Nucleus accumbens (tissue), 56 donors: ENCODE results near the gene PIK3R5.

Experiments used
- DNase-seq, 56 donors: peaks; one replicate each; lab custom pipeline; 2025; lab: John Stamatoyannopoulos, UW

Gene PIK3R5

DNA sequence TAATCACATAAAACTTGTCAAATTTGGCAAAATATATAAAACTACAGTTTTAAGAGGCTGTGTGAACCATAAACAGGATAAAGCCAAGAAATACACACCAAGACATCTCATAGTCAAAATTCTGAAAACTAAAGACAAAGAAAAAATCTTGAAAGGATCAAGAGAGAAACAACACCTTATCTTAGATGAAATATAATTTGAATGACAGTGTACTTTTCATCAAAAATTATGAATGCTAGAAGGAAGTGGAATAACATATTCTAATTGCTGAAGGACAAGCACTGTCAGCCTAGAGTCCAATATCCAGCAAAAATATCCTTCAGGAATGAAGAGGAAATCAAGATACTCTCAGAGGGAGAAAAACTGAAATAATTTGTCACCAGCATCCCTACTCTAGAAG, 37.2 kb downstream of the PIK3R5 start:
- DNase-seq, result no peak

DNA sequence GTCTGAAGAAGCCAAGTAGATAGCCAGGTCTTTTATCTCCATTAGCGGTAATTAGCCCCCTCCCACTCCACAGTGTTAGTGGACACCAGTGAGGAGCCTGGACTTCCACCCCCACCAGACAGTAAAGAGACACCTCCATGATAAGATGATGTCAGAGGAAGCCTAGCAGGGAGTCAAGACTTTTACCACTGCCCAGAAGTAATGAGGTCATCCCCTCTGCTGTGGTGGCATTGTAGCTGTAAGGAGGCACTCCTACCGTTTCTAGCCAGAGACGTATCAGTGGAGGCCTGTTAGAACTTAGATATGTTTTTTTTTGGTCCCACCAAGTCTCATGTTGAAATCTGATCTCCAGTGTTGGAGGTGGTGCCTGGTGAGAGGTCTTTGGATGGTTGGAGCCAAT, 38.1 kb downstream of the PIK3R5 start:
- DNase-seq, result no peak

DNA sequence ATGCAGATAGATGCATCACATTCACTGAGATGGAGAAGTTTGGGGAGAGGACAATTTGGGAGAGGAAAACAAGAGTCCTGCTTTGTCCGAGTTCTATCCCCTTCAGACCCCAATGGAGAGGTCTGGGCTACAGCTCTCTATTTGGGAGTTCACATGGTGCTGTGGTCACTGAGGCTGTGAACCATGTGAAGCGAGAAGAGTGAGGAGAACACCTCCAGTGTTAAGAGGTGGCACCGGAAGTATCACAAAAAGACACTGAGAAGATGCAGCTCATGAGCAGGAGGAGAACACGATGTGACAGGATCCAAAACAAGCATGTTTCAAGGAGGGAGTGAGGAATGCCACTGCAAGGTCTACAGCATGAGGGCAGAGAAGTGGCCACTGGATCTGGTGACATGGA, 39.7 kb downstream of the PIK3R5 start:
- DNase-seq, result no peak

DNA sequence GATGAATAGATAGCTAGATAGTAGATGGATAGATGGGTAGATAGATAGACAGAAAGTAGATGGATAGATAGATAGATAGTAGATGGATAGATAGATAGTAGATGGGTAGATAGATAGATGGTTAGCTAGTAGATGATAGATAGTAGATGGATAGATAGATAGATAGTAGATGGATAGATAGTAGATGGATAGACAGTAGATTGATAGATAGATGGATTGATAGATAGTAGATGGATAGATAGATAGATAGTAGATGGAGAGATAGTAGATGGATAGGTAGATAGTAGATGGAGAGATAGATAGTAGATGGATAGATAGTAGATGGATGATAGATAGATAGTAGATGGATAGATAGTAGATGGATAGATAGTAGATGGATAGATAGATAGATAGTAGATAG, 40.4 kb downstream of the PIK3R5 start:
- DNase-seq, result no peak

DNA sequence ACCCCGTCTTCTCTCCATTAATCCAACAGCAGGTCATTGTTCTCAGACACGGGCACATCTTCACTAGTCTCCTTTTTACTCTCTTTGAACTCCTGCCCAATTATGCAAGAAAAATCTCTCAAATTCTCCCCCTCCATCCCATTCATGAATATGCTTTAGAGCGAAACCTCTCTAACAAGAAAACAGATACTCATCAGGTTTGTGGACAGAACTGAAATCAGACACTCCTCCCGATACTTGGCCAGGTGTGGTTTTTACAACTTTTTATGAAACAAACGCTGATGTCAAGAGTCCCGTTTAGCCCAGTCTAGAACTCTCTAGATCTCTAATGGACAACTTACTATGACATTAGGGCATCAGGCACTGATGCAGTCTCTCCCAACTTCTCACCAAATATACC, 40.9 kb downstream of the PIK3R5 start:
- no peak for DNase-seq

DNA sequence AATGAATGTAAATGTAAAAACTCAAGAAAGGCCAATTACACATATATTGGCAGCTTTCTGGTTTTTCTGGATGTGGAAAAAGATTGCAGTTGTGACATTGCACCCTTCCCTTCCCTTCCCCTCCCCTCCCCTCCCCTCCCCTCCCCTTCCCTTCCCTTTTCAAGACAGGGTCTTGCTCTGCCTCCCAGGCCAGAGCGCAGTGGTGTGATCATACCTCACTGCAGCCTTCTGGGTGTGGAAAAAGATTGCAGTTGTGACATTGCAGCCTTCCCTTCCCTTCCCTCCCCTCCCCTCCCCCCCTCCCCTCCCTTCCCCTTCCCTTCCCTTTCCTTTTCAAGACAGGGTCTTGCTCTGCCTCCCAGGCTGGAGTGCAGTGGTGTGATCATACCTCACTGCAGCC, 41.7 kb downstream of the PIK3R5 start:
- no peak for DNase-seq

DNA sequence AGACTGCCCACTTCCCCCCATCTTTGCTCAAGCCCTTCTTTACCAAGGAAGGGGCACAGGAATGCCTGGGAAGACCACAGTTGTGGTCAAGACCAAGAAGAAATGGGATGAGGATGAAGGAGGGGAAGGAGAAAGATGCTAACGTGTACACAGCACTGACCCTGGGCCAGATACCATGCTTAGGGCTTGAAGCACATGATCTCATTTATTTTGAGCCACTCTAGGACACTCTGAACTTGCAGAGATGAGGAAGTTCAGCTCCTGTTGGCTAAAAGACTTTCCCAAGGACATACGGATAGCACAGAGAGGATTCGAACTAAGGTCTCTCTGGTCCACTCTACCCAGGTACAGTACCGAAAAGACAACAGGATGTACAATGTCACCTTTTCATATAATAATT, 42.6 kb downstream of the PIK3R5 start:
- DNase-seq, result no peak

DNA sequence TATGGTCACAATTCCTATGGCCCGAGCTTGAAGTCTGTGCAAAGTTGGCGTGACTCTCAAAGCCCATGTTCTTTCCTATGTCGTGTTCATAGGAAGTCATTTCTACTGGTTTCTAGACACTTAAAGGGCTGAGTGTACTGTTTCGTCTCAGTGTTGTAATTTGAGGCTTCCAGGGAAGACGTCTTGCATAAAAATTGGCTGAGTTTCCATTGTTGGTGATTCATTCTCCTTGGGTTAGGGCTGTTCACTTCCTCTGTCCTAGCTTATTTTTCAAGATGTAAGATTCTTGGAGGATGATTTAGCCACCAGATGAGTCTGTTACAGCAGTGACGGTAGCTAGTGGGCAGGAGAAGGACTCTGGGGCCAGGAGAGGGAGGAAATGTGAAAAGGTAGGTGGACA, 43.1 kb downstream of the PIK3R5 start:
- no peak for DNase-seq

DNA sequence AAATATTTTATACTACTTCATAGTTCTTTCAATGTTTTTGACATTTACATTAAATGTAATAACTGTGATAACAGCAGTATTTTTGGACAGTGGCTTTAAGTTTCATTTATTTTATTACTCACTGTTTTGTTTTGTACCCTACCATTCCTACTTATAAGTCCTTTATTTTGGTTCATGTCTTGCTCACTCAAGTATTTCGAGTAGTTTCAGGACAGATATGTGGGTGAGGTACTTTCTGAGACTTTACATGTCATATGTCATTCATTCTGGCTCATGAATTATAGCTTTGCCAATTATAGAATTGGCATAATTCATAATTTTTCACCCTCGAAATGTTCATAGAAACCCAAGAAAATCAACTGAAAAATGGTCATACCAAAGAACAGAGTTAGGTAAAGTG, 44.4 kb downstream of the PIK3R5 start:
- no peak for DNase-seq

DNA sequence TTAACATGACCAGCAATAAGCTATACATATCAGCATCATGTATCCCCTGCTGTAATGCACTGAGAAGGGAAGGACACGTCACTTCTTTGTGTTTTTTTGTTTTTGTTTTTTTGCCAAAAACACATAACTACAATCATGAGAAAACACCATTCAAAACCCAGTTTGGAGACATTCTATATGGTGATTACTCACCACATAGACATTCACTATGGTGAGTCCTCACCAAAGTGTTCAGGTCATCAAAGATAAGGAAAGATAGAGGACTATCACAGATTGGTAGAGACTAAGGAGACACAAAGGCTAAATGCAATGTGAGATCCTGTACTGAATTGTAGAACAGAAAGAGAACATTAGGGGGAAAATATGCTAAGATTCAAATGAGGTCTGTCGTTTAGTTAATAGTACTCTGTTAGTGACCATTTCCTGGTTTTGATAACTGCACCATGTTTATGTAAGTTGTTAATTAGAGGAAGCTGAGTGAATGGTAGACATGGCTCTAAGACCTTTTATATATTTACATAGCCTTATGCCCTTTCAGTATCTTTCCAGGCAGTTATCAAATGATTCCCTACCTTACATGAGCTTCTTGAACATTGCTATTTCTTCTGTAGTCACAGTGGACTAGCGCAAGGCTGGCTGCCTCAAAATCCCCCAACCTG, 46.6 kb downstream of the PIK3R5 start:
- no peak for DNase-seq

DNA sequence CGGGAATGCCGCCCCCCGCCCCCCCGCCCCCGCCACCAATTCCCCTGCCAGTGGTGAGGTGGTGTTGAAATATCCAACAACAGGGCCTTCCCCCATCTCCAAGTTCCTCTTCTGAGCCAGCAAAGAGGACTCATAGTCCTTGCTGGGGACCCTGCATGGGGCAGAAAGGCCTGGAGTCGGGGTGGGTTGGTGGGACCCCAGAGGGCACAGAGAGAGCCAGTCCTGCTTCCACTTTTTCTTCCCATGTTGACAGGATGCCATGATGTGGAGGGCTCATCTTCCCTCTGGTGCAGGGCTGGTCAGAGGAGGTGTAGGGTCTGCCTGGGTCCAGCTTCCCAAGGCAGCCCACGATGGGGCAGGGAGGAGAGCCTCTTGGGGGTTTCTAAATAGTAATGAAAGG, 49.0 kb downstream of the PIK3R5 start:
- no peak for DNase-seq

DNA sequence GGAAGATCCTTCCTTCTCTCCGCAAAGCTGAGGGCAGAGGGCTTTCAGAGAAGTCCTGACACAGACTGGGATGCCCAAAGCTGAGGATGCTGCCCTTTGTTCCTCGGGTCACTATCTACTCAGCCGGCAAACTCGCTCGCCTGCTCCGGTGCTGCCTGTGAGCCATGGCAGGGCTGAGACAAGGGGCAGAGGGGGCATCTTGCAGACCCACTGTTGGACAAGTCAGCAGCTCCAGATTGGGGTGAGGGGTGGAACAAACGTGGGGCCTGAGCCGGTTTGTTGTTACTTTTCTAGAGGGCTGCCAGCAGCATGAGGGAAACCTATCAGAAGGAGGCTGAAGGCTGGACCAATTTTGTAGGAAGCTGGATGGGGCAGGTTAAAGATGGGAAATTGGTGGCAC, 51.0 kb downstream of the PIK3R5 start:
- no peak for DNase-seq

DNA sequence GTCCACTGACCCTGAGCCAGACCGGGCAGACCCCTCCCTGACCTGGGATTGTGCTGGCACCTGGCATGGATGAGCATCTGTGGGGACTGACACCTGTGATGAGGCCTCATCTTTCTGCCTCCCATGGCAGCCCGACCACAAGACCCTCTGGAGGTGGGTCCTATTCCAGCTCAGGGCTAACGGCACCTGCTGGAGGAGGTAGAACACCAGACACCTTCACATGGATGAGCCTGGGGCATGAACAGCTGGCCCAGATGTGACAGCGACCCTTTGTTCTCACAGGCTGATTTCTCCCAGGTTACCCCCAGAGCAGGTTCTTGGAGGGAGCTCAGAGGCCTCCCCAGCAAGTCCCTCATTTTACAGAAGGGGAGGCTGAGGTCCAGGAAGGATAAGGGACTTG, 51.6 kb downstream of the PIK3R5 start:
- no peak for DNase-seq

DNA sequence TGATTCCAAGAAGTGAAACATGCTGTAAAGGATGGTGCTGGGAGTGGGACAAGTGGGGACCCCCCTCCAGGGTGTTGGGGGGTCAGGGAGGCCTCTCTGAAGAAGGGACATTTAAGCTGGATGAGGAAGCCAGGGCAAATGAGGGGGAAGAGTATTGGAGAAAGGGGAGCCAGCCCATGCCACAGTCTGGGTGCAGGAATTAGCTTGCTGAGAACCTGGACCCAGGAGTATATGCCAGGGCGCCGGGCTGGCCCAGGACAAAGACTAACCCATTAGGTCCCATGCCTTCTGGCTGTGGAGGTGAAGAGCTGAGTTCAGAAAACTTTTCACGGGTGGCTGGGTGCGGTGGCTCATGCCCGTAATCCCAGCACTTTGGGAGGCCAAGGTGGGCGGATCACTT, 52.4 kb downstream of the PIK3R5 start:
- DNase-seq, result no peak

DNA sequence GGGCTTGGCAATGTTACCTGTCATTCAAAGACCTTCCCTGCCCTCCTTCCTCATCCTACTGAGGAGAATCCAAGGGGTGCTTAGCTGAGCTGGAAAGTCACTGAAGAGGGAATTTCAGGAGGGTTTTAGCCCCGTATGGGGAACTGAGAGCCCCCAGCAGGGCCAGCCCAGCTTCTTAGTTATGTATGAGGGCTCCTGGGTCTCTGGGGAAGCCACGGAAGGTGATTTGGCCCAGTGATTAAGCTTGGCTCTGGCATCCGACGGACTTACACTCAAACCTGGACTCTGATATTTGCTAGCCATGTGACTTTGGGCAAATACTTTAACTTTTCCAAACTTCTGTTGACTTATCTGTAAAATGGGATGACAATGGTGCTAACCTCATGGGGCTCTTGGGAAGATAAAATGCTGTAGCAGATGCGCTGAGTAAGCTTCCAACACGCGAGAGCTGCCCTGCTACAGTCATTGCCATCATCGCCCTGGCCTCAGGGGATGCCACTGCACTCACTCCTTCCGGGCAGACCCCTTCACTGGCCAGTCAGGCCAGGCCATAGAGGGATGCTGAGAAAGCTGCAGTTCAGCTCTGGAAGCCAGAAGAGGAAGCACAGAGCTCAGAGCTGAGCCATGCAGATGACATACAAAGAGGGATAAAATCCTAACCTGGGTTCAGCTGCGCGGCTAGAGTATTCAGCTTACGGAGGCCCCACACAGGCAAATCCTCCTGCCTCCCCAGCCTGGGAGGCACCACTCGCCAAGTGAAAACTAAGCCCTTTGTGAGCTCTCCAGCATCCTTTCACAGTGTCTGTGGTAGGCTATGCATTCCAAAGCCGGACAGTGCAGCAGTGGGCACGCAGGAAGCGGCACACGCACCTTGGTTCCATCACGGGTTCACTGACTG, 53.2 kb downstream of the PIK3R5 start:
- no peak for DNase-seq

DNA sequence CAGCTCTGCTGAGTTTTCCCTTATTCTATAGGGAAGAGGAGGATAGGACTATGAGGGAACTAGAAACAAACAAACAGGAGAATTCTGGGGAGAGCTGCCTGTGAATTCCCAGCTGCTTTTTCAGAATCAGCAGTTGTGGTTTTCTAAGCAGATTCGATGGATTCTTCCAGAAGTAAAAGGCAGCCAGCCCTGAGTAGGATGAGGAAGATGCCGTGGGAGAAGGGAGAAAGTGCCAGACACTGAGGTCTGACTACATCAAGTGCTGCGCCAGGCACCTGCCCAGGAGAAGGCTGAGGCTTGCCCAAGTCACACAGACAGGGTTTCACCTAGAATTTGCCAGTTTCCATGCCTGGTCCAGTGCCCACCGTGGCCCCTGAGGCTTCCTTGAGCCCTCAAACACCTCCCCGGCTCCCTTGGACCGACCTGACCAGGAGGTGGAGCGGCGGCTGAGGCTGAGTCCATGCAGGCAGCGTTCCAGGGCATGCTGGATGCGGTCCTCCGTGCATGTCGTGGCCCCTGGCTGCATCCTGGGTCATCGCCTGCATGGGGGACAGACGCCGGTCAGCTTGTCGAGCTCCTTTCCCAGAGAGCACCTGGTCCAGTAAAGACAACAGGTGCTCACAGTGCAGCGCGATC, 54.4 kb downstream of the PIK3R5 start:
- DNase-seq, result no peak

DNA sequence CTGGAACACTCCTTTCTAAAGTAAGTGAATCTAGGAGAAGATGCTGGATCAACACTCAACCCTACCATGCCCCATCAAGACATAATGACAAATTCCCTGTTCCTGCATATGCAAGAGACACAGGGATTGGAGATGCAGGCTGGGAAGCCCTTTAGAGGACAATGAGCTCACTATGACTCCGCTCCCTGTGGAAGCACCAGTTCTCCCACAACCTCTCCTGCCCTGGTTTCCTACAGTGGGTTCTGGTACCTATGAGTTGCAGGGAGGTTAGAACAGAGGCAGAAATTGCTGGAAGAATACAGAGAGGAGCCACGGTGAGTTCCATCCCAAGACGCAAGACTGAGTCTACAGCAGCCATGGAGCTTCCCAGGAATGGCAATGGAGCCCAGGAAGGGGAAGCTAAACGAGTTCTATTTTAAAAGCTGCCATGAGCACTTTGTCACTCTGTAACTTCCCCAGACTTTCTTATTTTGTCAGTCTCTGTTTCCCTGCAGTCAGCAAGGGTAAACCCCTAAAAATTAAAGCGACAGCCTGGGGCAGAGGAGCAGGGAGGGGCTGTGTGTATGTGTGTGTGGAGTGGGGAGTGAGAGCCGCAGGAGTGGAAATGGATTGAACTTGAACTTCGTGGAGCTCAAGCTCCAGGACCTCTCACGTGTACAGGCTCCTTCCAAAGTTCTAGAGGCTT, 55.8 kb downstream of the PIK3R5 start:
- no peak for DNase-seq

DNA sequence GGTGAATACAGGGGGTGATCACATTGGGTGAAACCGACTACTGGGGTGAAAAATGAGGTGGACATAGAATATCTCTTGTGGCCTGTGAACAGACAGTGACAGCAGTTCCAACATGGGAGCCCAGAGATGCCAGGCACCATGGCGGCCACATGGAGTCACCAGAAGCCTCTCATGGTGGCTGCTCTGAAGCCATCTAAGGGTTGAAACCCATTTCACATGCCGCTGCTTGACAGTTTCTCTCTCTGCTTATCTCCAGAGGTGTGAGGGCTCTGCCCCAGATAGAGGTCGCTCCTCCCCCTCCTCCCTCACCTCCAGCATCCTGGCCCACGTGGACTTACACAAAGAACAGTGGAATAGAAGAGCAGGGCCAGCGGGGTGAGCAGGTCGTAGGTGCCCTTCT, 60.2 kb downstream of the PIK3R5 start:
- DNase-seq, result no peak

DNA sequence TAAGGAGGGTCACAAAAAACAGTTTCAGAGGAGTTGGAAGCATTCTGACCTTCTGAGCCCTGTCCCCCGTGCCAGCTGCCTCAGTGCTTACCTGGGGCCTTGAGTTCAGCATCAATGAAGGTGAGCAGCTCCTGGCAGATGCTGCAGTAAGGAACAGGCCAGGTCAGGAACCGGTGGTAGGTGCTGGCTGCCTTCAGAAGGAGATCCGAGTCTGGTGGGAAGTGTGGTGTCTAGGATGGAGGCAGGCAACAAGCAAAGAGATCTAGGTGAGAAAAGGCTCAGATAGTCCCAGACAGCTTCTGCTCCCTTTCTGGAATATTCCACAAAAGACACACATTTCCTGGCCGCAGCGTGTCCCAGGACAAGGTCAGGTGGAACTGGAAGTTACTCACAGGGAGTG, 60.8 kb downstream of the PIK3R5 start:
- DNase-seq, result no peak

DNA sequence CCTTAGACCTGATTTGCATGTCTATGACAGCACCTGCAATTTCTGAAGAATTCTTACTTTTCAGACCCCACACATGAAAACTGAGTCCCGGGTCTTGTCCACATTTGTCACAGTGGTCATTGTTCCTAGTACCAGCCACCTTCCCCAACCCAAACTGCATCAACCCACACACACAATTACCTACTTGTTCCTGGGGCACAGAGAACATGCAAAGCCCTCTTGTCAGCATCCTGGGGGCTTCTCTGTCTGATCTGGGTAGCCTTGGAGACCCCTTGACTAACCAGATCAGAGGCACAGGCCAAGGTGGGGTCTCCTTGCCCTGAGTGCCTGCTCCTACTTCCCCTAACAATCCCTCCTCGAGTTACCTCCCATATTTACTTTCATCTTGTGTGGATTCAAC, 61.3 kb downstream of the PIK3R5 start:
- DNase-seq, result no peak
